ENCODE results near the gene MTAP.

Gene MTAP

GRCh38 chr9:21974343-21974721, 171.9 kb downstream of the MTAP start:
- no peak for DNase-seq

GRCh38 chr9:21974722-21975409, 172.4 kb downstream of the MTAP start:
- DNase-seq: peak; percentile 78

DNA sequence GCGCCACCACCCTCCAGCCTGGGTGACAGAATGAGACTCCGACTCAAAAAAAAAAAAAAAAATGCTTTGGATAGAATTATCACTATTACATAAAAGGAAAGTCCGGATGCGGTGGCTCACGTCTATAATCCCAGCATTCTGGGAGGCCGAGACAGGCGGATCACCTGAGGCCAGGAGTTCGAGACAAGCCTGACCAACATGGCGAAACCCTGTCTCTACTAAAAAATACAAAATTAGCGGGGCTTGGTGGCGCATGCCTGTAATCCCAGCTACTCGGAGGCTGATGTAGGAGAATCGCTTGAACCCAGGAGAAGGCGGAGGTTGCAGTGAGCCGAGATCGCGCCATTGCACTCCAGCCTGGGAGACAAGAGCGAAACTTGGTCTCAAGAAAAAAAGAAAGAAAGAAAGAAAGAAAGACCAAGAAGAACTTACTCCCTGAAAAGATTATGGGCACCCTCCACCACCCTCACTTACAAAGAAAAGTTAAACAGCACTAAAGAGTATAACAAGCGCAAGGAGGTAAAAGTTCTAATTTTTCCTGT, 174.0 kb downstream of the MTAP start:
- DNase-seq: no peak

GRCh38 chr9:21982391-21982790, 180.0 kb downstream of the MTAP start:
- DNase-seq: no peak

- DNase-seq: no peak
These were observed 180.6 kb downstream of the MTAP start for GRCh38 chr9:21982861-21983560.

DNA sequence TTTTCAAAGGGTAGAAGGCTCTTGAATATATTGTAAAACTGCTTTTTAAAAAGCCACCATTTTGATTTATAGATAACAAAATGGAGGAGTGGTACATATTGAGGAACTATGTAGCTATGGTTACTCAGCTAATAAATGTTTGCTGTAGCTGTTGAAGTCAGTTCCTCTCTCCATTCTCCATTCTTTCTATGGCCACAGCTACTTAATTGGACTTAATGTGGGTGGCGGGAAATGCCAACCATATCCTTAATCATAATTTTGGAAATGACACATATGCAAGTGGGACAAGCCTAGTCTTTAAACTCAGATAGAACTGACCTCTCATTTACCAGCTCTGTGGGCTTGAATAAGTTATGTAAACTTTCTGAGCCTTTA, 181.1 kb downstream of the MTAP start:
- DNase-seq: no peak

GRCh38 chr9:21984101-21984500, 181.7 kb downstream of the MTAP start:
- DNase-seq: no peak

DNA sequence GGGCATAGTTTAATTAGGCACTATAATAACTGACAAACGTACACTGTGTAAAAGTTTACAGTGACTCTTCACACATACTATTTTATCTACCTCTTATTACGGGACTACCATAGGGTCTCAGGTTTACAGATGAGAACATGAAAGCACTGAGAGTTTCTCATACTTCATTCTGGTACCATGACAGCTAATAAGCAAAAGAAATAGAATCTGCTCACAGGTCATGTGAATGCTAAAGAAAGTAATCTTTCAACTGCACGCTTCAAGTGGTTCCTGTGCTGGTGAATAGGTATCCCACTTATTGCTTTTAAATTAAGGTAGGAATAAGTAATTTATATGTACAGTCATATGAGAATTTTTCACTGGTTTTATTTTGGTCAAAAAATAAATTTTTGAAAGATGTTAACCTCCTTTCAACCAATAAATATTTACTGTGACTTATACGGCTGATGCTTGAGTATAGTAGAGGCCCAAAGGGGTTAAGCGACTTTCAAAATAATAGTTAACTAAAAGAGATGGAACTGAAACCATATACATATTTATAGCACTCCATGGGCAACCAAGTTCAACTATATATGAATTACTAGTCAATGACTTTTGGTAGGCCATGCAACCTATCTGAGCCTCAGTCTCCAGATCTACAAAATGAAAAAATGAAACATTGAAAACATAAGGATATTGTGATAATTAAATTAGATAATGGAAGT, 183.7 kb downstream of the MTAP start:
- no peak for DNase-seq
